Ecto neural progenitor cell (in vitro differentiated cells): ENCODE measurements around the gene IQSEC1.

Experiments used
- DNase-seq: peaks from one replicate; pipeline ENCODE4 v3.0.0-alpha.2; 2018; ENCODE audit warnings: low spot score

IQSEC1 gene

GRCh38 chr3:12984023-12984823 lies 89.0 kb downstream of the IQSEC1 start:
- DNase-seq, result peak; percentile 79

GRCh38 chr3:12983319-12983718 lies 89.9 kb downstream of the IQSEC1 start:
- no peak for DNase-seq

DNA sequence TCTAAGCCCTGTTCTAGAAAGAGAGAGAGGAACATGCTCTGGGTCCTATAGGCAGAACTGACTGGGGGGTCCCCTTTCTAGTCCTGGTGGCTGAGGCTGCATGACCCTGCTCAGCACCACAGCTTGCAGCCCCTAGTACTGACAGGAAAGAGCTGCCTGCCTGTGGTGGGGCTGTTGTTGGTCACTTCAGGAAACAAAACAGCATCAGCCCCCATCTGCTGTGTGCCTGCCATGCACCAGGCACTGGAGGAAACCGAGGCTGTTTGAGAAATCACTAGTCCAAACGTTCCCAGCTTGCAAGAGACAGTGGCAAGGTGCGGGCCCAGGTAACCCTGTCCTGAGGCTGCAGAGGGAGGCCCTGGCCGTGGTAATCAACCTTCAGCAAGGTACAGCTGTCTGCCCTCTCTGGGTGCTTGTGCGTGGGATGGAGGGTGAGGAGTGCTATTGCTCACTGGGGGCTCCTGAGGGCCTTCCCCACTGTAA lies 90.6 kb downstream of the IQSEC1 start:
- no peak for DNase-seq

- DNase-seq, result no peak
Measured at GRCh38 chr3:12981306-12982275, 91.6 kb downstream of the IQSEC1 start.

- no peak for DNase-seq
Measured at GRCh38 chr3:12980596-12981290, 92.5 kb downstream of the IQSEC1 start.

GRCh38 chr3:12979947-12980487 lies 93.2 kb downstream of the IQSEC1 start:
- DNase-seq, result no peak

GRCh38 chr3:12979151-12979946 lies 93.9 kb downstream of the IQSEC1 start:
- DNase-seq, result no peak

- no peak for DNase-seq
Measured at GRCh38 chr3:12978682-12979081, 94.5 kb downstream of the IQSEC1 start.

DNA sequence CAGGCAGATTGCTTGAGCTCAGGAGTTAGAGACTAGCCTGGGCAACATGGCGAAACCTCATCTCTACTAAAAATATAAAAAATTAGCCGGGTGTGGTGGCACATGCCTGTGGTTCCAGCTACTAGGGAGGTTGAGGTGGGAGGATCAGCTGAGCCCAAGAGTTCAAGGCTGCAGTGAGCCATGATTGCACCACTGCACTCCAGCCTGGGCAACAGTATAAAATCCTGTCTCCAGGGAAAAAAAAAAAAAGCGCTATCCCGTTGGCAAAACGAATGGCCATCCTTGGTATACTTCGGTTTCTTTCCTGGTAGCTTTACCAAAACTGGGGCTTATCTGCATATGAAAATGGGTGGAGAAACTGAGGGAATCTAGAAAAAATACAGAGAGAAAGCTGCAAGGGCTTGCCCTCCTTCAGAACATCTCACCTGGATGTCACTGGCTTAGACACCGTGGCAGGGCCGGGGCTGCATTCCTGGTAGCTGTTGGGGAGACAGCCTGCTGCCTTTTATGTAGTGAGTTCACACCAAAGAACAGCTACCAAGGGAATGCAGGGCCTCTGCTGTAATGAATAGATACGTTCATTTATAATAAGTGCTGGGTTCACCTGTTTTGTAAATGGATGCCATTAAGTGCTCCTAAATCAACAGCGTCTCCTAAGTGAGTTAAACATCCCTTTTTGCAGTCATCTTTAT lies 96.0 kb downstream of the IQSEC1 start:
- DNase-seq, result no peak

DNA sequence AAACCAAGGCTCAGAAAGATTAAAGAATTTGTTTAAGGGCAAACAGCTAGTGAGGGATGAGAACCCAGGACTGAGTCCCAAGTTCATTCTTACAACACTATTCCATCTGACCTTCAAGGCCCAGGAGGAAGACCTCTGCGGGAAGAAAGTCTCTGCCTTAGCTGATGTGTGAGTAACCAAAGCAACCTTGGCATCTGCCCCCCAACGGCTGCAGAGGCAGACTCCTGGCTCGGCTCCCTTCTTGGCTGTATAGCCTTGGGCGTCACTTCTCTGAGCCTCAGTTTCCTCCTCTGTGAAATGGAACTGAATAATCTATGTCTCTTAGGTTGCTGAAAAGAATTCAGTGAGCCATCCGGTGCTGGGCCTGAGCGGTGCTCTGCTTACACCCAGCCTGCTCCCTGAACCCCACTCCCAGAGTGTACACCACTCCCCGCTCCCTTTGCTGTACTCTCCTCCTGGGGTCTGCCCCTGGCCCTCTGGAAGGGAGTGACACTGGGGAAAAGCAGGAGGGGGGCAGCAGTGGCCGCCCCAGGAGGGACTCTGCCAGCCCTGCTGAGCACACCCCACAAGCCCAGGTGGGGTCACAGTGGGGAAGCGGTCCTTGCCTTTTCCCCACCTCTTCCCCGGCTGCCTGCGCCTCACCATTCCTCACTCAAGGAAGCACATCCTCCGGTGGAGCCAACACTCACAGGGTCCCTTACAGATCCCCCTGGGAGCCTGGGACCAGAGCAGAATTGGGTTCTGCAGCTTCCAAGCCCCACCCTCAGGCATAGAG lies 97.3 kb downstream of the IQSEC1 start:
- no peak for DNase-seq

GRCh38 chr3:12974819-12975218 lies 98.4 kb downstream of the IQSEC1 start:
- DNase-seq, result no peak

DNA sequence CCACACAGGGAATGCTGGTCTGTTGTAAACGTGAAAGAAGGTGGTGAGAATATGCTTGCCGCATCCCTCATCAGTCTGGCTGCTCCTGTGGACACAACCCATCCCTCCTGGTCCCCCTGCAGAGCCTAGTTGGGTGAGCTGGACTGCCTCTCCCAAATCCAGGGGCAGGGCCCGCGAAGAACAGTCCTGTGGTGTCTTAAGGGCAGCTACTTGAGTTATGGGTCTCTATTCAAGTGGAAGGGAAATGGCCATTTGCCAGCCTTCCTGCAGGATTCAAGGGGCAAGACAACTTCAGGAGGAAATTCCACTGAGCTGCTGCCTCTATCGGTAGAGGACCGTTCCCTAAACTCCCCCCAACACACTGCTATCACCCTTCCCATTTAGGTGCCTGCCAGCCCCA lies 98.9 kb downstream of the IQSEC1 start:
- no peak for DNase-seq

DNA sequence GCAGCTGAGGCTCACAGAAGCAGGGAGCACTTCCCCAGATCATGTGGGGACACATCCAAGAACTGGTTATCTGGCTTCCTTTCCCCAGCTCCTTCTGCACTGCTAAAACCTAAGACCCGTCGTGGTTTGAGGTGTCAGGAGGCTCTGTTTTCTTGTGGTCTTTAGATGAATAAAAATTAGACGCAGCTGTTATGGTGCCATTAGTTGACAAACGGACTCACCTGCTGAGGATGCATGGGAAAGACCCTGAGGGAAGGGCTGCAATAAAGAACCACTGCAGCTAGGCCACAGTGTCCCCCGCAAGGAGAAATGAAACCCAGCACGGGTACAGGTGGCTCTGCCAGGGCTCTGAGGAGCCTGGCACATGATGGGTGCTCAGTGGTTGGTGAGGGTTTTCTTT lies 99.4 kb downstream of the IQSEC1 start:
- DNase-seq, result no peak

DNA sequence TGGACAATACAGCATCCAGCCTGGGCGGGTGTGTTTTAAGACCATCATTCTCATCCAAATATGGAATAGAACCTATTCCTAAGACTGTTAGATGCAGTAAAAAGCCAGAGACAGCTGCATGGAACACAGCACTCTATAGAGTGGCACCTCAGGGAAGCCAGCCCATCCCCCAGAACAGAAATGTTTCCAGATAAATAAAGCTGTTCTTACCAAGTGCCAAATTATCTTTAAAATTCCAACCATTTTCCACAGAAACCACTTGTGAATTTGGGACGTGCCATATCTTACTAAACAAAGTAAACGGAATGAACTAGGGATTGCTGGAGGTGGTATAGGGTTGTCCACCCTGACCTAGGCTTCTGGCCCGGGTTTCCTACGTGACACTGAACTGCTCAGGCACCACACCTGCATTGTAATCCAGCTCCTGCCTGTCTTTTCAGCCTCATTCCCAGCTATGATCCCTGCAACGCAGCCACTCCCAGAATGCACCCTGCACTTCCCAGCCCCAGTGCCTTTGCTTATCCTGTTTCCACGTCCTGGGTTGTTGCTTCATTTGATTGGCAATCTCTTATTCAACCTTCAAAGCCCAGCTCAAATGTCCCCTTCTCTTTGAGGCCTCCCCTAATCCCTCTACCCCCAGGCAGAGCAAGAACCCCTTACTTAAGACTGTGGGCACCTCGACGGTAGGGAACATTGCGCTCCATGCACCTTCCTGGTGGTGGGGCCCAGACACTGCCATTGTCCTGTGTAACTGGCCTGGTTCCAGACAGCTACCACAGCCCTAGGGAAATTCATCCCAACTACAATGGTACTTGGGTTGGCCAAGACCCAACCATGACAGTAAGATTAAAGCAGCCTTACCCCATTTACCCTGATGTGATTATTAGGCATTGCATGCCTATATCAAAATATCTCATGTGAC lies 100.2 kb downstream of the IQSEC1 start:
- no peak for DNase-seq

GRCh38 chr3:12972043-12972442 lies 101.2 kb downstream of the IQSEC1 start:
- no peak for DNase-seq

DNA sequence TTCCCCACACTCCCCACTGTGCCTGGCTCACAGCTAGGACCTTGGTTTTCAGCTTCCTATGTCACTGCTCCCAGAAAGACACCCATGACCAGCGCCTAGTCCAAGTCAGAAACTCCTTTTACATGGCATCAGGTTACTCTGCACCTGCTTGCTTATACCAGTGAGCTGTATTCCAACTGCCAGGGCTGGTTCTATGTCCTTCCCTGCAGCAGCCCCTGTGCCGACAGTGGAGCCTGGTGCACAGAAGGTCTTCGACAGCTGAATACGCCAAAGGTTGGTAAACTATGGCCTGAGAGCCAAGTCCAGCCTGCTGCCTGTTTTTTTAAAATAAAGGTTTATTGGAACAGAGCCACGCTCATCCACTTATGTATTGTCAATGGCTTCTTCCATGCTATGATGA lies 102.5 kb downstream of the IQSEC1 start:
- no peak for DNase-seq

DNA sequence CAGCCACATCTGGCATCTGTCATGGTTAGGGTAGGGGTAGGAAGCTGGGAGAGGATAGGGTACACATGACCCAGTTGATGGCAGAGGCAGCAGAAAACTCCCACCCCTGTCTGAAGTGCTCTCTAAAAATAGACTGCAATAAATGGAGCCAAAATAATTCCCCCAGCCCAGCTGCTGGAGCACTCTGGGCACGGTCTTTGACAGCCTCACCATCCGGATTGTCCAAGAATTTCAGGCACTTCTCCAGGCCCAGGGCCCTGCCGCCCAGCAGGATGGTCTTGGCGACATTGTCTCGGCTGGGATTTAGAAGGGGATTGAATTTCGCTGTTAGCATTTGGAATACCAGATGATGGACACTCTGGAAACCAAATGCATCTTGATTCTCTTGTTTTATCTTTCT lies 103.7 kb downstream of the IQSEC1 start:
- DNase-seq, result no peak

DNA sequence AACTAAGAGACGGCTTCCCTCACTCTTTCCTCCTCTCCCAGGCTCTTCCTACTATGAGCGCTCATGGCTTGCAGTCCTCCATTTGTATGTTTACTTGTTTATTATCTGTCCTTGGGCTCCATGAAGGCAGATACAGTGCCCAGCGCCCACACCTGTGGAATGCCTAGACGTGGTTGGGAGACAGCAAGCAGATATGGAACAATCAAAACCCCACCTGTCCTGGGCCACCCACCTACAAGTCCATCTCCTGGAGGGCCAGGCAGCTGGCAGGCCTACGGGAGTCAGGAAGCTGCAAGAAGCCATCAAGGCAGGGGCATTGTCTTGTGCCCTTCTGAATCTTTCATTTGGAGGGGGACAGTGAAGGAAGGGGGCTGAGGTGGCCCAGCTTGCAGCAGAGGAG lies 104.7 kb downstream of the IQSEC1 start:
- DNase-seq, result no peak
